Neural cell (in vitro differentiated cells): ENCODE measurements around the gene TMPRSS2.

Source experiments
- CTCF ChIP-seq: fragments of 450-650 bp; IDR thresholded peaks from 2 replicates; pipeline ENCODE4 v1.5.1; 2014; ENCODE audit warnings: antibody characterized with exemption, mild to moderate bottlenecking, moderate library complexity; ENCODE audit not compliant: poor library complexity, severe bottlenecking
- EZH2 ChIP-seq: fragments of 200-600, 300-800 bp; shearing (Covaris generic), sonication (generic); IDR thresholded peaks from 2 replicates; pipeline ENCODE4 v1.6.1; 2014; ENCODE audit warnings: antibody characterized with exemption, low read length, borderline replicate concordance, mild to moderate bottlenecking; ENCODE audit not compliant: insufficient read depth, poor library complexity, severe bottlenecking
- POLR2AphosphoS5 ChIP-seq: IDR thresholded peaks from 2 replicates; pipeline ENCODE4 v1.6.1; 2012
- RAD21 ChIP-seq: fragments of 450-650 bp; conservative IDR thresholded peaks from 2 replicates; pipeline ENCODE4 v1.6.1; 2014; ENCODE audit warnings: antibody characterized with exemption, mild to moderate bottlenecking, moderate library complexity
- TAF1 ChIP-seq: IDR thresholded peaks from 2 replicates; pipeline ENCODE4 v1.6.1; 2012; ENCODE audit warnings: low read depth
- TF ChIP-seq, protein P1 (sequence below): IDR thresholded peaks from 2 replicates; pipeline ENCODE4 v1.6.1; 2012; ENCODE audit warnings: borderline replicate concordance

- TF ChIP-seq POLR2AphosphoS5 (no peak), RAD21 (no peak), EZH2 (no peak), TAF1 (no peak), CTCF (no peak)
- TF ChIP-seq, protein P1, sequence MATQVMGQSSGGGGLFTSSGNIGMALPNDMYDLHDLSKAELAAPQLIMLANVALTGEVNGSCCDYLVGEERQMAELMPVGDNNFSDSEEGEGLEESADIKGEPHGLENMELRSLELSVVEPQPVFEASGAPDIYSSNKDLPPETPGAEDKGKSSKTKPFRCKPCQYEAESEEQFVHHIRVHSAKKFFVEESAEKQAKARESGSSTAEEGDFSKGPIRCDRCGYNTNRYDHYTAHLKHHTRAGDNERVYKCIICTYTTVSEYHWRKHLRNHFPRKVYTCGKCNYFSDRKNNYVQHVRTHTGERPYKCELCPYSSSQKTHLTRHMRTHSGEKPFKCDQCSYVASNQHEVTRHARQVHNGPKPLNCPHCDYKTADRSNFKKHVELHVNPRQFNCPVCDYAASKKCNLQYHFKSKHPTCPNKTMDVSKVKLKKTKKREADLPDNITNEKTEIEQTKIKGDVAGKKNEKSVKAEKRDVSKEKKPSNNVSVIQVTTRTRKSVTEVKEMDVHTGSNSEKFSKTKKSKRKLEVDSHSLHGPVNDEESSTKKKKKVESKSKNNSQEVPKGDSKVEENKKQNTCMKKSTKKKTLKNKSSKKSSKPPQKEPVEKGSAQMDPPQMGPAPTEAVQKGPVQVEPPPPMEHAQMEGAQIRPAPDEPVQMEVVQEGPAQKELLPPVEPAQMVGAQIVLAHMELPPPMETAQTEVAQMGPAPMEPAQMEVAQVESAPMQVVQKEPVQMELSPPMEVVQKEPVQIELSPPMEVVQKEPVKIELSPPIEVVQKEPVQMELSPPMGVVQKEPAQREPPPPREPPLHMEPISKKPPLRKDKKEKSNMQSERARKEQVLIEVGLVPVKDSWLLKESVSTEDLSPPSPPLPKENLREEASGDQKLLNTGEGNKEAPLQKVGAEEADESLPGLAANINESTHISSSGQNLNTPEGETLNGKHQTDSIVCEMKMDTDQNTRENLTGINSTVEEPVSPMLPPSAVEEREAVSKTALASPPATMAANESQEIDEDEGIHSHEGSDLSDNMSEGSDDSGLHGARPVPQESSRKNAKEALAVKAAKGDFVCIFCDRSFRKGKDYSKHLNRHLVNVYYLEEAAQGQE: no peak
Observed at GRCh38 chr21:41520560-41521442, 12.8 kb upstream of the TMPRSS2 start.
